ENCODE results near the gene PRKCD.

PRKCD gene

DNA sequence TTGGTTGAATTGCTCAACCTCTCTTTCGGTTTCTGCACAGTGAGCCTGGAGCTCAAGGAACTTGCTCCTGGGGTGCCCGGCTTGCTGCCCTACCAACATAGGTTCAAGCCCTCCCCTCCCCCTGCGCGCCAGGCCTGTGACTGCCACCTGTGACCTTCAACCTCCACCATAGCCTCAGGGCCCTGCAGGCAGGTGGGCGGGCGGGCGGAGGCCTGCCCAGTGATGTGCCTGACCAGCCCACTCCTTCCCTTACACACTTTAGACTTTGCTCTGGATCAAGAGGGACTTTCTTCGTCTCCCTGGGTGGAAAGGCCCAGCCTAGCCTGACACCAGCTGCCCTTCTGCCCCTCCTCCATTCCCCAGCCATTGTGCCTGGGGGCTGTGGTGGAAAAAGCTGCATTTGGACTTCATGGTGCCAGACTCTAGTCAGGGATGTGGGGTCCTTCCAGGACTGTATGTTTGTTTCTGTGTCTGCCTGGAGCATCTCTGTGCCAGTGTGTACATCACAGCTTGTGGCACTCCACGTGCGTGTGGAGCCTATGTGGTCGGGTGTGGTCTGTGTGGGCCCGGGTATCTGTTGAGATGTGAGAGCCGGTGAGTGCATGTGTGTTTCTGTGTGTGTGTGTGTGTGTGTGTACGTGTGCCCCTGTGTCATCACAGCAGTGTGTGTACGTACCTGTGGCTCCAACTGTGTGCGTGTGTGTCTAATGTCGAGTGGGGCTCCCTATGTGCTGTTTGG is 9.5 kb downstream of the PRKCD start:
- no peak for DNase-seq (ENCODE audit: low read depth)

DNA sequence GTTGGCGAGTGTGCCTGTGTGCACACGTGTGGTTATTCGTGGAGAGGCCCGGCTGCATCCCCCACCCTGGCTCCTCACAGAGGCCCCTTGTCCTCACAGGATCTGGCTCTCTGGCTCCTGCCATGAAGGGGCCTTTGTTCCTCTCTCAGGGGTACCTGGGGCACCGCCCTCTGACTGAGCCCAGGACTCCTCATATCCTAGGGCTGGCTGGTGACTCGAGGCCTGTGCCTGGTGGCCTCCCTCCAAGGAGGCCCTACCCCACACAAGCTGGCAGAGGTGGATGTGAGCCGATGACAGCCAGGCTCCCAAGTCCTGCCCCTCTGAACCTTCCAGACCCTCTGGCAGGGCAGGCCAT is 10.0 kb downstream of the PRKCD start:
- no peak for DNase-seq (ENCODE audit: low read depth)

DNA sequence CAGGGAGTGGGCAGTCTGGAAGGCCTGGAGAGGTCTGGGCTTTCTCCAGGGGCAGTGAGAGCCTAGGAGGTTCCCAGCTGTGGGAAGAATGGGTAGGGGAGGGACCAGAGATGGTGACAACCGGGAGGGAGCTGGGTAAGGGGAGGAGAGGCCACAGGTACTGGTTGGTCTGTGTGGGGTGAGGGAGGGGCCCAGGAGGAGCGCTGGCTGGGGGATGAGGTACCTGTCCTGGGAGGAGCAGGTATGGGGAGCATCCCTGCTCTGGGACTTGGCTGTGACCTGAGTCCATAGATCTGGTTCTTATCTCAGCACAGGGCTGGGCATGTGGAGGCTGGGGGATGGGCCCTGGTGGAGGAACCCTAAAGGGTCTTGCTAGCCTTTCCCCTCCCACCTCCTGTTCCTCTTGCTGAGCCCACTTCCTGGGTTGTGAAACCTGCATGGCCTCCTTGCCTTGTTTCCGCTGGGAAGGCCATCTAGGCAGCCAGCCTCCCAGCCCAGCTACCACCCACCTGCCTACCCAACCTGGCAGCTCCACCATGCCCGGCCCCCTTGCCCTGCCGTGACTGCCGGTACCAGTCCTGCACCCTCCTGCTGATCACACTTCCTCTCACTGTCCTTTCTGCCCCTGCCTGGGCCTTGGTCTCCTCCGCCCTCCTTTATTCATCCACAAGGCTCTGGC is 11.0 kb downstream of the PRKCD start:
- no peak for DNase-seq (ENCODE audit: low read depth)

DNA sequence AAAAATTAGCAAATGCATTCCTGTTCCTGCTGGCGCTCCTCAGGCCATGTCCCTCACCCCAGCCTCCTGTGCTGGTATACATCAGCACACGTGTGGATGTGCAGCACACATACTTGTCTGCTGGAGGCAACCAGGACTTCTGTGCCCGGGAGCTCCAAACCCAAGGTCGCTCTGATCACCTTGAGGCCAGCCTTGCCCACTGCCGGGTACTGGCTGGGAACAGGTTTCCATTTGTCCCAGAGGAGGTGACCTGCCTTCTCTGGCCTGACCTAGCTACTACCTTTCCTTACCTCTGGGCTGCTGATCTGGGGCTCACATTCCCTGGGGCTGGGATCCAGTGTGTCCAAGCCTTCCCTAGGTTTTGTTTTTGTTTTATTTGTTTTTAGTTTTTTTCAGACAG is 12.1 kb downstream of the PRKCD start:
- DNase-seq (ENCODE audit: low read depth): no peak

DNA sequence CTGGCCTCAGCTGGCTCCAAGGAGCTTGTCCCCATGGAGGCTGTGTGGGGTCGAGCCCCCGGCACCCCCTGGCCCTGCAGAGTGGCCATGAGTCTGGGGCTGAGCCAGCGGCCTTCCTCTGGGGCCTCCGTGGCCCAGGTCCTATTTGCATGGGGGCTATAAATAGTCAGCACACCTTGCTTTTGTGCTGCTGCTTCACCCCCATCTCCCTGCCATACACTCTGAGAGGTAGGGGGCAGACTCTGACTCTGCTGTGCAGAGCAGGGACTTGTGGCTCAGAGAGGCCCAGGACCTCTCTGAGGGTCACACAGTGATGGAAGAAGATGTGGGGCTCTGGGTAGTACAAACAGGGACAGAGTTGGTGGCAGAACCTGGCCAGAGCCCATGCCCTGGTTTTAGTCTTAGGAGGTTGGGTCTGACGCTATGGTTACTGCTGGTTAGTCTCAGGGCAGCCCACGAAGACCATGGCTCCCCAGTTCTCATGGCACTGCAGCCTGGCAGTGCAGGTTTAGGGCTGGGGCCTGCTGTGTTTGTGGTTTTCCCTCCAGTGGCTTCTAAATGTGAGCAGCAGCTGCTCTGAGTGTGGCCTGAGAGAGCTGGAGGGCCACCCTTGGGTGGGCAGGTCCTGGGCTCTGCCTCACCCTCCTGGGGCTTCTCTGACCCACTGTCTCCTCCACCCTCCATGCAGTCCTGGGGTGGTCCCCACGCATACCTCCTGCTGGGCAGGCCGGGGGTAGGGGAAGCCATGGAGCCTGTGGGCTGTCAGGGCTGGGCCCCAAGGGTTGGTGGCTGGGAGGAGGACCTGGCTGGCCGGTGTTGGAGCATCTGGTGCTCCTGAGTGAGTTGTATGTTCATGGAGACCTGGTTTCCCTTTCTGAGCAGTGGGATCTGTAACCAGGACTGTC is 13.6 kb downstream of the PRKCD start:
- no peak for DNase-seq (ENCODE audit: low read depth)

DNA sequence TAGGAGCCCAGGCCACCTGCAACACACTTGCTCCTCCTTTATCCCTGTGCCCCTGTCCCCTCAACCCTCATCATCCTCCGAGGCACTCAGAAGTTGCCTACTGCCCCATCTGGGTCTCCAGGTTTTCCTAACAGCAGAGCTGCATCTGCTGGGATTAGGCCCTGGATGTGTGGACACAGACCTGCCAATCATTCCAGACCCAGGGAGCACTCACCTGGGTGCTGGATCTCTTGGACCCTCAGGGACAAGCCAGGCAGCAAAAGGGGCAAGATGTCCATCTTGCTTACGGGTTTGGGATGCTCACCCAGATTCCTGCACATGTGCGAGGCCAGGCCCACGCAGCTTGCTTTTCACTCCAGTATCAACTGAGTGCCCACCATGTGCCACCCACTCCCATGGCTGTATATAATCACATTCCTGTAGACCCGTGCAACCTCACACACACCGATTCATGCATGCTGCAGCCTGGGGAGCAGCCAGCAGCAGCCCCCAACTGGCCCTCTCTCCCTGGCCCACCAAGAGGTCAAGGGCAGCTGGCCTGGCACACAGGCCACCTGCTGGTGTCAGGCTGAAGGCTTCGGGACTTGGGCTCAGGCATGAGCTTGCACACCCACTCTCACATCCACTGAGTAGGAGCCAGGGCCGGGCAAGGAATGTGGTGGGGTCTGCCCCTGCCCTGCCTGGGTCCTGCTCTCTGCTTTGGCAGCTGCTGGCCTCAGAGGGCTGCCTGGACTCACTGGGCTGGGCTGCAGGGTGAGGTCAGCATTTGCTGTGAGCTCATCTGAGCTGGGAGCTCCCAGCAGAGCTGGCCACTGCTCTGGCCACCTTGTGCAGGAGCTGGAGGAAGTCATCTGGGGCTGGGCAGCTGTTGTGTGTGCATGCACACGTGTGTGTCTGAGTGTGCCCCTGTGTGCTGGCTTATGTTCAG is 14.9 kb downstream of the PRKCD start:
- no peak for DNase-seq (ENCODE audit: low read depth)

DNA sequence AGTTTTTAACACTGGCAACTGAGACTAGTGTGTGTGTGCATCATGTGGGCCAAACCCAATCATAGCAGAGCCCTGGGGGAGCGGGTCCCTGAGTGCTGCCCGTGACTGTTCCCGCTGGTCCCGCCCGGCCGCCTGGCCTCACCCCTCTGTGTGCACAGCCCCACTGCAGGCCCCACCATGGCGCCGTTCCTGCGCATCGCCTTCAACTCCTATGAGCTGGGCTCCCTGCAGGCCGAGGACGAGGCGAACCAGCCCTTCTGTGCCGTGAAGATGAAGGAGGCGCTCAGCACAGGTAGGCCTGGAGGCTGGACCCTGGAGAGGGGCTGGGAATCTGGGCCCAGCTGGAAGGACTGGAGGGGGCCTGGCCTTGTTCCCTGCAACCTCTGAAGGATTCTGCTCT is 17.2 kb downstream of the PRKCD start:
- no peak for DNase-seq (ENCODE audit: low read depth)

DNA sequence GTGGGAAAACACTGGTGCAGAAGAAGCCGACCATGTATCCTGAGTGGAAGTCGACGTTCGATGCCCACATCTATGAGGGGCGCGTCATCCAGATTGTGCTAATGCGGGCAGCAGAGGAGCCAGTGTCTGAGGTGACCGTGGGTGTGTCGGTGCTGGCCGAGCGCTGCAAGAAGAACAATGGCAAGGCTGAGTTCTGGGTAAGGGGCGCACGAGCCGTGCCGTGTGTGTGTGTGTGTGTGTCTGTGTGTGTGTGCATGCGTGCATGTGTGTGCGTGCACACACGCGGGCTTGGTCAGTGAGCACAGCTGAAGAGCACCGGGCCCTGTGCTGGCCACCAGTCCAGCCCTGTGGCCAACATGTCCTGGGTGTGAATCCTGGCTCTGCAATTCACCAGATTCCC is 18.6 kb downstream of the PRKCD start:
- no peak for DNase-seq (ENCODE audit: low read depth)

DNA sequence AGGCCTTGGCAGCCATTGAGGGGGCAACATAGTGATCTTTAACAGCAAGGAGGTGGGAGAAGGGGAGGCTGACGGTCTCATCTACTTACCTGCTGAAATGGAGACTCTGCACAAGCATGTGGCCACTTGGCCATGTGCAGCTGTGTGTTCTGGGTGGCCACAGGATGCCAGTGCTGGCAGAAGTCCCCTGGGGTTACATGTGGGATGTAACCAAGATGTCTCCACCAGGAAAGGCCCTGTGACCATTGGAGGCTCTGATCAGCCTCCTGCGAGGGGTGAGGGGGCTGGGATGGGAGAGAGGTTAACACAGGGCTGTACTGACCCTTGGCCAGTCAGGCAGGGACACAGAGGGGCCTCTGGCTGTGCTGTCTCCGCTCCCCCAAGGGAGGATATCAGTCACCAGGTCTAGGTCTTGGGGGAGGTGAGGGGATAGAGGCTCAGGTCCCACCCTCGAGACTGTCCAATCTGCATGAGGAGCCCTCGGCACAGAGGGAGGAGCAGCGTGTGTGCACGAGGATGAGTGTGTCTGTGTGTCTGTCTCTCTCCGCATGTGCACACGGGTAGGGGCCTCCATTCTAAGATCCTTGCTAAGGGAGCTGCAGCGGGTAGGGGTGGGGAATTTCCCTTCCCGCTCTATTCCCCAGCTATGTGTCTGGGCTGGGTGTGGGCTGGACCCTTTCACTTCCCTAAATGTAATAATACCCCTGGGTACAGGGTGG is 19.5 kb downstream of the PRKCD start:
- DNase-seq (ENCODE audit: low read depth): no peak

DNA sequence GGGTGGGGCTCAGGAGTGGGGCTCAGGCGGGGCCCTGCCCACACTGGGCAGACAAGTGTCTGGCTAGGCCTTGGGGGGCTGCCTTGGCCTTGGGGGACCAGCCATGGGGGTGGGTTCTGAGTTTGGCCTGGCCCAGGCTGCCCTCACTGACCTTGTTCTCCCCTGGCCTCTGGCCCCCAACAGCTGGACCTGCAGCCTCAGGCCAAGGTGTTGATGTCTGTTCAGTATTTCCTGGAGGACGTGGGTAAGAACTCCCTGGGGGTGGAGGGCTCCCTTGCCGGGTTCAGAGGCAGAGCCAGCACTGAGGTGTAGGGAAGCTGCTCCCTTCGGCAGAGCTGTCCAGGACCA is 20.0 kb downstream of the PRKCD start:
- no peak for DNase-seq (ENCODE audit: low read depth)

DNA sequence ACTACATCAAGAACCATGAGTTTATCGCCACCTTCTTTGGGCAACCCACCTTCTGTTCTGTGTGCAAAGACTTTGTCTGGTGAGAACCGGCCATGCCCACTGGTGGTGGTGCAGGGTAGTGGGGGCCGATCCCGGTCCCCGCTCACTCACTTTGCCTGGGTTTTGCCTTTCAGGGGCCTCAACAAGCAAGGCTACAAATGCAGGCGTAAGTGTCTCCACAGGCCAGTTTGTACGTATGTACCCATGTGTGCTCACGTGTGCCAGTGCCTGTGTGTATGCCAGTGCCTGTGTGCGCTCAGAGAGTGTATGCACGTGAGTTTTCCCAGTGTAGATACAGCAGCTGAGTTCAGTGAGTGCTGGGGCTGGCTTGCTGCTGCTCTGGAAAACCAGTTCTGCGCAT is 20.5 kb downstream of the PRKCD start:
- no peak for DNase-seq (ENCODE audit: low read depth)

DNA sequence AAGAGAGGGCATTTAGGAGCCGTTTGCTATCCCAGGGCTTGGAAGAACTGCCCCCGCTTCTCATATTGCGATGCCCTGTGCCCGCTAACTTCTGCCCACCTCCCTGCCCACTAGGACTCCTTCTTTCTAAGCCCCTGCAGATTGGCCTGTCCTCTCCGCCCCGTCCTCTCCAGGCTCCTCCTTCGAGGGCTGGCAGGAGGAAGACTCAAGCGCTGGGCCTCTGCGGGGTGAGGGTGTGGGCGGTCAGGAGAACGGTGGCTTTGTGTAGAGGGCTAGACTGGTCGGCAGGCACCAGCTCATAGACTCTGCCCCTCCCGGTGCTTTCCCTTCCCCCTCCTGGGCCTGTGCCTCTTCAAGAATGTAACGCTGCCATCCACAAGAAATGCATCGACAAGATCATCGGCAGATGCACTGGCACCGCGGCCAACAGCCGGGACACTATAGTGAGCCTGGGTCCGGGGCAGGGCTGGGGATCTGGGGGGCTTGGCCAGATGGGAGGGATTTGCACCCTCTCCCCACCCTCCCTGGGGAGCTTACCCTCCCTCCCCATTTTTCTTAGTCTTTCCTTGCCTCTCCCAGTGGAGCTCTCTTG is 21.9 kb downstream of the PRKCD start:
- DNase-seq (ENCODE audit: low read depth): no peak

DNA sequence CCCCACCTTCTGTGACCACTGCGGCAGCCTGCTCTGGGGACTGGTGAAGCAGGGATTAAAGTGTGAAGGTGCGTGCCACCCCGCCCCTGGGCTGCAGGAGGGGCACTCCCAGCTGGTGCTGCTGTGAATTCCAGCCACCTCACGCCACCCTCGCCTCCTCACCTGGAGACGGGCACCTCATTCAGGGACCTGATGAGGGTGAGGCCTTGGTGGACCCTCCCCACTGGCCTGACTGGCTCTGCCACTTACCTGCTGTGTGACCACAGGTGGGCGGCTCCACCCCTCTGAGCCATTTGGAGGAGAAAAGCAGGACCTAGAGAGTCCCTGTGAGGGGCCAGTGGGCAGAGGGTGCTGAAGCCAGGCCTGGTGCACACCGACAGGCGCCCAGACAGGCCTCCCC is 22.5 kb downstream of the PRKCD start:
- no peak for DNase-seq (ENCODE audit: low read depth)

DNA sequence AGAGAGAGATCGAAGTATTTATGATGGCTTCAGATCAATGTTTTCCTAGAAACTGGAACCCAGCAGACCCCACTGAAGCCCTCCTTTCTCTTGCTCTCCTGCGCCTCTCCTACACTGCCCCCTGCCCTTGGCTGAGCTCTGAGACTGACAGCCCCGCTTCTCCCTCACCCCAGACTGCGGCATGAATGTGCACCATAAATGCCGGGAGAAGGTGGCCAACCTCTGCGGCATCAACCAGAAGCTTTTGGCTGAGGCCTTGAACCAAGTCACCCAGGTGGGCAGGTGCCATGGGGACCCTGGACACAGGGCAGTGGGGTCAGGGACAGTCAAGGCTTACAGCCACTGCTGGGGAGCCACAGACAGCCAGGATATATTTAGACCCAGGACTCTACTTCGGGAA is 23.7 kb downstream of the PRKCD start:
- DNase-seq (ENCODE audit: low read depth): no peak

DNA sequence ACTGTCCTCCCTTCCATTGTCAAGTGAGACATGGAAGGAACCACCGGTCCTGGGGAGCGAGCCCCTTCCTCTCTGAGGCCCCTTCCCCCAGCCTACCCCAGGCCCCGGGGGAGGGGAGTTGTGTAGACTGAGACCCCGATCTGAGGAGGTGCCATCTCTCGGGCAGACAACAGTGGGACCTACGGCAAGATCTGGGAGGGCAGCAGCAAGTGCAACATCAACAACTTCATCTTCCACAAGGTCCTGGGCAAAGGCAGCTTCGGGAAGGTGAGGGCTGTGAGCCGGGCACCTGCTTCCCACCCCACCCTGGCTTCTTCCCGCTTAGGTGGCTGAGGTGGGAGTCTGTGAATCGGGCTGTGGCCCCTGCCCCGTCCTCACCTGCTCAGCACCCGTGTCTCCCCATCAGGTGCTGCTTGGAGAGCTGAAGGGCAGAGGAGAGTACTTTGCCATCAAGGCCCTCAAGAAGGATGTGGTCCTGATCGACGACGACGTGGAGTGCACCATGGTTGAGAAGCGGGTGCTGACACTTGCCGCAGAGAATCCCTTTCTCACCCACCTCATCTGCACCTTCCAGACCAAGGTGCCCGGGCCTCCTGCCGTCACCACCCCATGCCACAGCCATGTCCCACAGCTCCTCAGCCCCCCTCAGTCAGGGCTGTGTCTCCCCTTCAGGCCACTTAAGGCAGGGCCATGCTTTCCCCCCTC is 24.9 kb downstream of the PRKCD start:
- DNase-seq (ENCODE audit: low read depth): no peak

DNA sequence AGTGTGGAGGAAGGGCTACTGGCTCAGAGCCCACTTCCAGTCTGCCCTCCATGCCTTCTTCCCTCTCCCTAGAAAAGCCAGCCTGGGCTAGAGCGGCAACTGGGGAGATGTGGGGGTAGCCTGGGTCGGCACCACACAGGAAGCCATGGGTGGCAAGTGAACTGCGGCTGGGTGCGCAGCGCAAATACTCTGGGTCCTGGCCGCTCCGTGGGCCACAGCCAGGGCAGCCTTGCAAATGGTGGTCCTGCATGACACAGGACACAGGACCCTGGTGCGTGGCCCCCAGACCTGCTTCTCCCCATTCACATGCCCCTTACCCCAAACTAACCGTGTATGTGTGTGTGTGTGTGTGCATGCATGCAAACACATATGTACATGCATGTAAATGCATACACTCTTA is 25.7 kb downstream of the PRKCD start:
- DNase-seq (ENCODE audit: low read depth): no peak

DNA sequence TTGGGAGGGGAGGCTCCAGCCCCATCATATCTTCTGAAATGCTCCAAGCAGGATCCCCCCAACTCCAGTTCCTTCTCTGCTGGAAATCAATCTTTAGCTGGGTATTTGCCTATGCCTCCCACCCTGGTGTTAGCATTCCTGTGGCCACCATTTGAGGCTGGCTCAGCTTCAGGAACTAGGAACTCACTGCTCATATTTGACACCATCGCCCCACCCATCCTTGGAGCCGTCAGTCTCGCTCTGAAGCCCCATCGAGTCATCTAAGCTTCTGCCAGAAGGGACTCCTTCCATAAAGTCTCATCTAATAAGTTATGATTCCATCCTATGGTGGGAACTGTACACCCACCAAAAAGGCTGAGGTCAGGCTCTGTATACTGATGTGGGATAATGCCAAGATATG is 26.4 kb downstream of the PRKCD start:
- DNase-seq (ENCODE audit: low read depth): no peak

DNA sequence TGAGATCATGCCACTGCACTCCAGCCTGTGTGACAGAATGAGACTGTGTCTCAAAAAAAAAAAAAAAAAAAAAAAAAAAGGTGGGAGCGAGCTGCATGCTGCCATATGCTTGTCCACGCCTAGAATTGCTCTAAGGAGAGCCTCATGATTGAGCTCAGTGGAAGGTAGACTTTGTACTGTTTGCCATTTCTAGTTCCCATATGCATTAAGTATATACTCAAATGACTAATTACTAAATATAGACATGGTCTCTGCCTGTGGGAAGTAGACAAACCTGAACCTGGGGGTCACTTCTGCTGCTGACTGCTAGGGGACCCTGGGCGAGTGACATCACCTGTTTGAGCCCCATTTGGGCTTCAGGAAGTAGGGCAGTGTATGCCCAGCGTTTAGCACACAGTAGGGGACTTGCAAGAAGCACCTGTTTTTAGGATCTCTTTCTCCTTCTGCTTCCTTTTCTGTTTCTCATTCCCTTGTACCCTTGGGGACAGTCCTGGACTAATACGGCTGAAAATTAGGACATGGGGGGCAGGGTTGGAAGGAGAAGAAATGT is 27.2 kb downstream of the PRKCD start:
- no peak for DNase-seq (ENCODE audit: low read depth)

DNA sequence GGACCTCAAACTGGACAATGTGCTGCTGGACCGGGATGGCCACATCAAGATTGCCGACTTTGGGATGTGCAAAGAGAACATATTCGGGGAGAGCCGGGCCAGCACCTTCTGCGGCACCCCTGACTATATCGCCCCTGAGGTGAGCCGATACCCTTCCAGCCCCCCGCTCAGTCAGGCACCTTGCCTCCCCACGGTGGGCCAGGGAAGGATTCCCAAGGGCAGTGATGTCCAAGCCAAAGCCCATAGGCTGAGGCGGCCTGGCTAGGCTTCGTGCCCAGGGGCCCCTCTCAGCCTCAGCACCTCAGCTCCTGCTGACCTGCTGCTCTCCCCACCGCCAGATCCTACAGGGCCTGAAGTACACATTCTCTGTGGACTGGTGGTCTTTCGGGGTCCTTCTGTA is 27.7 kb downstream of the PRKCD start:
- DNase-seq (ENCODE audit: low read depth): no peak

DNA sequence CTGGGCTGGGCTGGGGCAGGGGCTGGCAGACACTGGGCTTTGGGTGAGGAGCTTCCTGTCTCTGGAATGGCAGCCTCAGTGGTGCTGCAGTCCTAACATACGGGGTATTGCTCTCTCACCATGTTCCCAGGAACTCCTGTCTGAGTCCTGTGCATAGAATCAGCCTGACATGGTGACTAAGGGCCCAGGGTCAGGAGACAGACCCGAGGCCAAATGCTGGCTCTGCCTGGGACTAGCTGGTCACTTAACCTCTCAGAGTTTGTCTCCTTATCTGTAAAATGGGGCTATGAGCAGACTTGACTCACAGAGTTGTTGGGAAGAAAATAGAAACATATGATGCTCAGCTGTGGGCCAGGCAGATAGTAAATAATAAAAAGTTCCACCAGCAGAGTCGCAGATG is 28.3 kb downstream of the PRKCD start:
- no peak for DNase-seq (ENCODE audit: low read depth)
